Measurements from ENCODE around the gene SLC29A4.

GRCh38 chr7:5345171-5345570, 62.4 kb downstream of the SLC29A4 start:
- TF ChIP-seq CTCF (conservative IDR thresholded peaks at IDR 0.05; ENCODE audit: low read depth, low read length): no peak
- no peak for TF ChIP-seq EZH2 (IDR thresholded peaks at IDR 0.05; ENCODE audit: low read length, unreplicated experiment)
- no peak for TF ChIP-seq EZH2phosphoT487 (IDR thresholded peaks at IDR 0.05; ENCODE audit: borderline replicate concordance, low read length)

Data from PC-3 (cell line).